Panc1 (cell line): Measurements from ENCODE around the gene PIK3R4. TPM values are rescaled to one million over a fixed set of nuclear protein-coding genes. Genes with fewer than 3 reads are reported as not detected.

Experiments
- ATAC-seq: fragments of 200-7000 bp; cut with Tn5 transposase; 2 replicates; pipeline ENCODE4 v1.9.1; 2020; ENCODE audit warnings: mild to moderate bottlenecking, moderate library complexity
- BruUV-seq: library from RNA; stranded (reverse); fragments of 400-500 nt; replicated peaks from 2 replicates; lab custom pipeline; 2021; lab: Mats Ljungman, UMichigan
- CTCF ChIA-PET: fragments of 300-600 bp; sonication (Branson Sonifier 250); formaldehyde crosslinking; loops from one replicate; lab custom pipeline; 2022; ENCODE audit warnings: antibody characterized with exemption; lab: Charles Lee
- POLR2A ChIA-PET: fragments of 300-600 bp; sonication (Branson Sonifier 250); formaldehyde crosslinking; loops from one replicate; lab custom pipeline; 2022; ENCODE audit warnings: antibody characterized with exemption; lab: Charles Lee
- DNase-seq: peaks from one replicate; pipeline ENCODE4 v3.0.0-alpha.2; 2010; ENCODE audit warnings: low read depth, low spot score
- H3K27ac ChIP-seq: 2 replicates; pipeline ENCODE4 v1.5.1; 2011; ENCODE audit warnings: mild to moderate bottlenecking, low read length, inconsistent platforms
- H3K27me3 ChIP-seq: fragments of 200-500 bp; sonication (Bioruptor generic); 2 replicates; pipeline ENCODE4 v1.6.0; 2014; ENCODE audit warnings: low read length, inconsistent platforms; ENCODE audit not compliant: control insufficient read depth, insufficient read depth
- H3K36me3 ChIP-seq: fragments of 200-500 bp; sonication (Bioruptor generic); 2 replicates; pipeline ENCODE4 v1.5.1; 2014; ENCODE audit warnings: inconsistent platforms, mild to moderate bottlenecking, low read length, moderate library complexity; ENCODE audit not compliant: control insufficient read depth, insufficient read depth
- H3K4me1 ChIP-seq: 2 replicates; pipeline ENCODE4 v1.5.1; 2011; ENCODE audit warnings: inconsistent platforms, mild to moderate bottlenecking, low read length, moderate library complexity; ENCODE audit not compliant: control insufficient read depth, insufficient read depth
- H3K4me3 ChIP-seq, 2 experiments: 2 replicates each; pipeline ENCODE4 v1.5.1; 2011 to 2012; ENCODE audit warnings: low read depth in 2 of 2, low read length in 2 of 2, mild to moderate bottlenecking in 2 of 2, inconsistent platforms in 1 of 2, moderate library complexity in 1 of 2
- H3K9me3 ChIP-seq: fragments of 200-500 bp; sonication (Bioruptor generic); 2 replicates; pipeline ENCODE4 v1.5.1; 2014; ENCODE audit warnings: low read depth, mild to moderate bottlenecking, inconsistent platforms, low read length, moderate library complexity; ENCODE audit not compliant: control insufficient read depth, insufficient read depth
- CTCF ChIP-seq: fragments of 450-650 bp; IDR thresholded peaks from 2 replicates; pipeline ENCODE4 v1.5.1; 2017; ENCODE audit warnings: mild to moderate bottlenecking
- POLR2AphosphoS5 ChIP-seq: IDR thresholded peaks from 2 replicates; pipeline ENCODE4 v1.6.1; 2012; ENCODE audit warnings: mild to moderate bottlenecking, low read depth, low read length, moderate library complexity
- REST ChIP-seq, 2 experiments: IDR thresholded peaks; 2 replicates each; pipeline ENCODE4 v1.6.1; 2011 to 2012; ENCODE audit warnings: low read depth in 2 of 2, control low read depth in 1 of 2, low read length in 1 of 2, mild to moderate bottlenecking in 1 of 2, moderate library complexity in 1 of 2; ENCODE audit not compliant: insufficient read depth in 1 of 2
- SIN3A ChIP-seq: IDR thresholded peaks from 2 replicates; pipeline ENCODE4 v1.6.1; 2012; ENCODE audit warnings: low read depth, mild to moderate bottlenecking, low read length, moderate library complexity, borderline replicate concordance; ENCODE audit not compliant: insufficient read depth
- TCF7L2 ChIP-seq: IDR thresholded peaks from 2 replicates; pipeline ENCODE4 v1.6.1; 2011; ENCODE audit warnings: mild to moderate bottlenecking, low read depth, low read length, inconsistent platforms
- in situ Hi-C: cut with HindIII; loops from 2 replicates; pipeline ENCODE4 v1.10.0; 2016; ENCODE audit warnings: low sequenced_read_pairs, low pct_unique_long_range_greater_than_20kb
- intact Hi-C: fragments of 100-400 bp; cut with micrococcal nuclease; formaldehyde crosslinking; loops from one replicate; pipeline ENCODE4 v1.10.0; 2022; ENCODE audit not compliant: unreplicated experiment
- total RNA-seq: library from RNA; stranded (reverse); gene quantifications from one replicate; pipeline ENCODE4 v1.2.1, GENCODE V29; 2021; ENCODE audit not compliant: unreplicated experiment

PIK3R4 gene
- total RNA-seq, 1 experiment from 2014 or later = 26.1 TPM

DNA sequence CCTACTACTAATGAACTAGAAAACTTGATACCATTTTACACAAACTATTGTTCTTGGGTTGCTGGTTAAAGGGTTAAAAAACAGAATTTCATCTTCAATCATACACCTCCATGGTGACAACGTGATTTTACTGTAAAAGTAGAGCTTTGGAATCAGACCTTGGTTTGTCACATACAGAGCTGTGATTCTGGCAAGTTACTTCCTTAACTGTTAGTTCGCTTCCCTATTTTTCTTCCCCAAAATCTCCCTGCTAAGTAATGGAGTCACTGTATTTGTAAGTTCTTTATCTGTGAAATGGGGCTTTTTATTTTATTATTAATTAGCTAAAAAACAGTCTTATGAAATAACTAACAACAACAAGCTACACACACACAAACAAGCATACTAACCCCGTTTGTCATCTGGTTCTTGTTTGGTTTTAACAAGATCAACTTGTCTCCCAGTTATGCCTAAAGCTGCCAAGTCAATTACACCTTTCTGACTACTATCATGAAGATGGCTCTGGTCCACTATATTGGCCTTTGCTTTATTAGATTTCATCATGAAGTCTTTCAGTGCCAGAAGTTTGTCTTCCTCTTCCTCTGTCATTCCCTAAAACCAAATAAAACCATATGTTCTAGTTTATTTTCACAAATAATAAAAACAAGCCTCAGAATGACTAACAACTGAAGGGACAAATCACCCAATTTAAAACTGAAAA lies 38.6 kb downstream of the PIK3R4 start:
- intact Hi-C loops (no loop called here), in situ Hi-C loops (no loop called here)
- H3K27me3 ChIP-seq = no peaks in the 10 kb centered on the region
- no peaks in the 10 kb centered on the region; the same call in 1 of the 2 replicates for H3K36me3 ChIP-seq
- ChIA-PET CTCF (interaction anchor here (0.6 kb wide), 1 partner anchor 18 kb away, joined by 3 read pairs; no protein-coding TSS in a partner anchor), POLR2A (interaction anchor here (0.5 kb wide), 1 partner anchor 1709 kb away, joined by 5 read pairs; no protein-coding TSS in a partner anchor)
- no peaks in the 10 kb centered on the region for H3K9me3 ChIP-seq
- DNase-seq = no peak
- no peak overlapping the region for H3K4me3 ChIP-seq
- H3K27ac ChIP-seq = no peak overlapping the region
- TF ChIP-seq CTCF = no peak
- no peak for TF ChIP-seq TCF7L2
- no peak for TF ChIP-seq REST (IDR thresholded peaks at IDR 0.05; ENCODE audit: insufficient read depth in 1 of 2, low read depth in 2 of 2, low read length in 1 of 2)
- no peak for TF ChIP-seq POLR2AphosphoS5
- no peak for TF ChIP-seq SIN3A
- no peak for ATAC-seq
- H3K4me1 ChIP-seq = no peaks in the 10 kb centered on the region
- BruUV-seq = no TSS peak

- no TSS peak for BruUV-seq
- DNase-seq = no peak
- ATAC-seq = no peak
- intact Hi-C loops = no loop called here
- Histone ChIP-seq H3K4me1 (no peaks in the 10 kb centered on the region), H3K9me3 (no peaks in the 10 kb centered on the region), H3K4me3 (no peak overlapping the region), H3K27me3 (no peaks in the 10 kb centered on the region), H3K27ac (no peak overlapping the region), H3K36me3 (no peaks in the 10 kb centered on the region; the same call in 1 of the 2 replicates)
- in situ Hi-C loops = no loop called here
- CTCF ChIA-PET = no interaction called here
- no peak for TF ChIP-seq SIN3A
- no peak for TF ChIP-seq CTCF
- no peak for TF ChIP-seq TCF7L2
- no peak for TF ChIP-seq REST (IDR thresholded peaks at IDR 0.05; ENCODE audit: insufficient read depth in 1 of 2, low read depth in 2 of 2, low read length in 1 of 2)
- no peak for TF ChIP-seq POLR2AphosphoS5
- POLR2A ChIA-PET = no interaction called here
These were observed 41.1 kb downstream of the PIK3R4 start for GRCh38 chr3:130705501-130705900.
